ENCODE data around the gene ZNF598.
"Not testable (repeated sequence)": the region's sequence is repeated elsewhere in the genome, so short reads cannot be mapped to it uniquely, and the experiment has no call there.

Gene ZNF598

DNA sequence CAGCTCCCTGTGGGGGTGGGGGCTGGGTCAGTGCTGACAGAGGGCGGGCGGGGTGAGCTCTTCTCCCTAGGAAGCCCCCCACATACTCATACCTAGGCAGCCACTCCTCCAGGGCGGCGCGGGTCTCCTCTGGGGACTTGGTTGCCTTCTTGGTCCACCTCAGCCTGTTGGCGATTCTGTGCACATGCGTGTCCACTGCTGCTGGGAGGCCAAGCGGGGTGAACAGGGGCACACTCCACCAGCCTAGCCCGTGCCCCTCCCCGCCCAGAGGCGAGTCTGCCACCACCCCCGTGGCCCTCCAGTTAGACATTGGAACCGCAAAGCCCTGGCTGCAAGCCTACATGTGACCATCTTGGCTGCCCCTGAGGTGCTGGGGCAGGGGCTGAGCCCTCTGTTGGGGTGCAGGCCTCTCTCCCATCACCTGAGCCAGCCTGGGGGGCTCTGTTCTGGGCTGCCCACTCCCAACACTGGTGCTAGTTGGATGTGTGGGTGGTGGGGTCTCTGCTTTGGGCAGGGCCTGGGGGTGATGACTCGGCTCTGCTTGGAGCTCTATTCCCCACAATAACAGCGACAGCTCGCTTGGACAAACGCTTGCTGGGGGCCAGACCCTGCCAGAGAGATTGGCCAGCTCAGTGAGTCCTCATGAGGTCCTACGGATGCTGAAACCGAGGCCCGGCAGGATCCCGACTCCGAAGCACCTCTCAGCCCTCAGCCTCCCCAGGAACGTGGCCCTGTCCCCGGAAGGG, 30.6 kb upstream of the ZNF598 start:
- DNase-seq (ENCODE audit: low spot score): no peak

DNA sequence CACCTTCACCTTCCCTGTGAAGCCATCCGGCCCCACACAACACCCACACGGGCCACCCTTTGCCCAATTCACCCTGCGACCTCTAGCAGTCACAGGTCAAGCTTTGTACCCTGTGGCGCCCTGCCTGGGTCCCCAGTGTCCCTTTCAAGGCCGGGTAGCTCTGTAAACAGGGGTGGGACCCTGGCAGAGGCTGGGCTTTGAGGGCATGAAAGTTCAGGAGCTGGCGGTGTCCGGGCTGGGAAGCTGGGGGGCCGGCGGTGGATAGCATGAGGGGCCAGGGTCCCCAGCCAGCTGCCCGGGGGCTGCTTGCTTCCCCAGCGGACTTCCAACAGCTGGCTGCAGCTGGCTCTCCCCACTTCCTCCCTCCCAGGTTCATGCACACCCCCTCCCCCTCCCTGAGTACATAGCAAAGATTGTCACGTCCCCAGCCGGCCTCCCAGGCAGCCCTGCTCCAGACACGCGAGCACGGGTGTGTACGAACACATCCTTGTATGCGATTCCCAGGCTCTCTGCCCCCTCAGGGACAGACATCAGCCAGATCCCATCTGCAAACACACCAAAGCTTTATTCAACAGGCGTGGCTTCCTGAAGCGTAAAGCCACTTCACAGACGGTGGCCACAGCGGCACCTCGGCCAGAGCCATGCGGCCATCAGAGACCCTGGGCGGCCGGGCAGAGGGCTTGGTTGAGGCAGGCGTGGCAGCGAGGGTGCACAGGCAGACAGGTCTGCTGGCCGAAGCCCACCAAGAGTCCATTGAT, 29.8 kb upstream of the ZNF598 start:
- DNase-seq (ENCODE audit: low spot score): no peak

GRCh38 chr16:2038382-2039231, 29.0 kb upstream of the ZNF598 start:
- no peak for DNase-seq (ENCODE audit: low spot score)

DNA sequence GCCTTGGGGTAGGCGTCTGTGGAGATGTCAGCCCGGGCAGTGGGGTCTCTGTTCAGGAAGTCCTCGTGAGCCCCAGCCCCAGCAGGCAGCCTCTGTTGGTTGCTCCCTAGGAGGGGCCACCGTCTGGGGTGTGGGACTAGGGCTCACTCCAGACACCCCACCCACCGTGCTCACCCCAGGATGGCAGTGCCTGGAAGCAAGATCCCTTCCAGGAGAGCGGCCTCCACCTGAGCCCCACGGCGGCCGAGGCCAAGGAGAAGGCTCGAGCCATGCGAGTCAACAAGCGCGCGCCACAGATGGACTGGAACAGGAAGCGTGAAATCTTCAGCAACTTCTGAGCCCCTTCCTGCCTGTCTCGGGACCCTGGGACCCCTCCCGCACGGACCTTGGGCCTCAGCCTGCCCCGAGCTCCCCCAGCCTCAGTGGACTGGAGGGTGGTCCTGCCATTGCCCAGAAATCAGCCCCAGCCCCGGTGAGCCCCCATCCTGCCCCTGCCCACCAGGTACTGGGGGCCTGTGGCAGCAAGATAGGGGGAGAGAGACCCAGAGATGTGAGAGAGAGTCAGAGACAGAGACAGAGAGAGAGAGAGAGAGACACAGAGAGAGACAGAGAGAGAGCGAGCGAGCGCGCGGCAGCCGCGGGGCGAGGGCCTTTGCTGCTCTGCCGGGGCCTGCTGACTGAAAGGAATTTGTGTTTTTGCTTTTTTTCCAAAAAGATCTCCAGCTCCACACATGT, 28.2 kb upstream of the ZNF598 start:
- DNase-seq (ENCODE audit: low spot score): no peak

- no peak for DNase-seq (ENCODE audit: low spot score)
Observed at GRCh38 chr16:2037115-2037514, 27.5 kb upstream of the ZNF598 start.

- DNase-seq (ENCODE audit: low spot score): no peak
Observed at GRCh38 chr16:2036200-2036966, 26.8 kb upstream of the ZNF598 start.

DNA sequence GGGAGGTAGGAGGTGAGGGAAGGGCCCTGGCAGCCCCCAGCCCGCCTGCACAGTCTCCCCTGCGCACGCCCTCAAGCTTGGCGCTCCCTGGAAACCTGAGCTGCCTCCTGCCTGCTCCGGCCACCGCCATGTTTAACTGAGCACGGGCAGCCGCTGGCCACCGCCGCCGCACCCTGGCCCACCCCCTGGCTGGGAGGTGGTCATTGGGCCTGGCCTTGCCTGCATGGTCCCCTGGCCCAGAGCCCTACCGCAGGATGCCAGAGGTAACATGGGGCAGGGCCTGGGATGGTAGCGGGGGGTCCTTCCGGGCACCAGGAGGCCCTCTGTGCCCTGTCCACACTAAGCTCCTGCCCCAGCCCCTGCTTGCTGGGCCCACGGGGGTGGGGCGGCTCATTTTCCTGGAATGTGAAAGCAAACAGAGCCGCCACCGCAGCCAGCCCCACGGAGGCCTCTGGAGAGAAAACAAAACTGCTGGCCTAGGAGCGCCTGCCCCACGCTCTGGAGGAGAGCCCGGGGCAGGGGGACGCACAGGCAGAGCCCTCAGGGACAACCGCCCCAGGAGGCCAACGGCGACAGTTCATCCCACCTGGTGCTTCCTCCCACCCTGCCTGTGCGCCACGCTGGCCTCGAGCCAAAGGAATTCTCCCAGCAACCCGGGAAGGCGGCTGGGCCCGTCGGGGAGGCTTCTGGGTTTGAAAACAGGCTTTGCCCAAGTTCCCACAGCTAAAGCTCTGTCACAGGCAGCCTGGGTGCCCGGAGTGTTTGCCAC, 26.0 kb upstream of the ZNF598 start:
- peak; percentile 56 for DNase-seq (ENCODE audit: low spot score)

GRCh38 chr16:2034696-2035430, 25.2 kb upstream of the ZNF598 start:
- no peak for DNase-seq (ENCODE audit: low spot score)

DNA sequence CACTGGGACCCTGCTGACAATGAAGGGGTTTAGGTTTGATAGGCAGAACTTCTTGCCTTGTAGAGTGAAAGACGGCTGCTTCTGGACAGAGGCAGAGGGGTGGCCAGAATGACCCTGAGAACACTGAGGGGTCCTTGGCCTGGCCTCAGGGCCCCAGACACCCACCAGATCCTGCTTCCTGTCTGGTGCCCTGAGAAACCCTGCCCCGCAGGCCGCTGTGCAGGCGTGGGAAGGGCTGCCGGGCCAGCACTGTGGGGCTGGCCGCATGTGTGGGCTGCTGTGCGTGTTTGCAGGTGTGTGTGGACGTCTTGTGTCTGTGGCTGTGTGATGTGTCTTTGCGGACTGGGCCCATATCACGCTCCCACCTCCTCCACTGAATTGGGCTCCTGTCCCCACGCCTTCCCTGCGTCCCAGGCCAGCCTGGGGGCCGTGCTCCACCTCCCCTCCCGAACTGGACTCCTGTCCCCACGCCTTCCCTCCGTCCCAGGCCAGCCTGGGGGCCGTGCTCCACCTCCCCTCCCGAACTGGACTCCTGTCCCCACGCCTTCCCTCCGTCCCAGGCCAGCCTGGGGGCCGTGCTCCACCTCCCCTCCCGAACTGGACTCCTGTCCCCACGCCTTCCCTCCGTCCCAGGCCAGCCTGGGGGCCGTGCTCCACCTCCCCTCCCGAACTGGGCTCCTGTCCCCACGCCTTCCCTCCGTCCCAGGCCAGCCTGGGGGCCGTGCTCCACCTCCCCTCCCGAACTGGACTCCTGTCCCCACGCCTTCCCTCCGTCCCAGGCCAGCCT, 24.5 kb upstream of the ZNF598 start:
- DNase-seq (ENCODE audit: low spot score): not testable (repeated sequence)

- peak; percentile 61 for DNase-seq (ENCODE audit: low spot score)
Observed at GRCh38 chr16:2033057-2033908, 23.7 kb upstream of the ZNF598 start.

- DNase-seq (ENCODE audit: low spot score): no peak
Observed at GRCh38 chr16:2032285-2033056, 22.9 kb upstream of the ZNF598 start.

GRCh38 chr16:2031081-2031577, 21.5 kb upstream of the ZNF598 start:
- no peak for DNase-seq (ENCODE audit: low spot score)

DNA sequence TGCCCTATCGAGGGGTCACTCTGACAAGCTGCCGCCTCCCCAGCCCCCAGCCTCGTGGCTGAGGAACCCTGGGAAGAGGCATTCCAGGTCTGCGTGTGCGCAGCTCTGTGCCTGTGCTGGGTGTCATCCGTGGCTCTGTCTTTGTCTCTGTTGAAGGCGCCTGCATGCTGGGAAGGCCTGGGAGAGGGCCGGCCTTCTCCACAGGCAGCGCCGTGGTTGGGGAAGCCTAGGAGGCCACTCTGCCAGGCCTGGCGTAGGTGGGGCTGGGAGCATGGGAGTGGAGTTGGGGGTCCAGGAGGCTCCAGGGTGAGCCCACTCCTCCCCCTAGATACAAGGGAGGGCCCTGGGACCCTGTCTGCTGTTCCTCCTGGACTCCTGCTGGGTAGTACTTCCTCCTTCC, 20.4 kb upstream of the ZNF598 start:
- DNase-seq (ENCODE audit: low spot score): no peak

DNA sequence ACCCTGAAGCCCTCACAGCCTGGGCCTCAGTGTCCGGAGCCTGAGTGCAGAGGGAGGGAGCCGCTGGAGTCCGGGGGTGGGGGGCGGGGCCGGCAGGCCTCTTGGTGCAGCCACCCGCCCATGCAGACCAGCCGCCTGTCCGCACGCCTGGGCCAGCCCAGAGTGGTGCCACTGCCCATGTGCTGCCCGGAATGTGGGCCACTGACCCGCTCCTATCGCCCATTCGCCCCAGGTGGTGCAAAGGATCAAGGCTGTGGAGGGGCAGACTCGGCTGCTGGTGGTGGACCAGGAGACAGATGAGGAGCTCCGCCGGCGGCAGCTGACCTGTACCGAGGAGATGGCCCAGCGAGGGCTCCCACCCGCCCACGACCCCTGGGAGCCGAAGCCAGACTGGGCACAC, 19.7 kb upstream of the ZNF598 start:
- DNase-seq (ENCODE audit: low spot score): no peak

- no peak for DNase-seq (ENCODE audit: low spot score)
Observed at GRCh38 chr16:2028620-2029220, 19.1 kb upstream of the ZNF598 start.

- no peak for DNase-seq (ENCODE audit: low spot score)
Observed at GRCh38 chr16:2028146-2028545, 18.5 kb upstream of the ZNF598 start.
